Parathyroid adenoma (tissue), 2 donors: ENCODE results near the gene CLEC1A.
A peak's percentile ranks its signal among the peaks of the same experiment; 100 is the strongest.

Source experiments
- H2AFZ ChIP-seq: fragments of 300-600 bp; sonication (generic); one replicate; pipeline ENCODE4 v1.7.0; 2017; ENCODE audit warnings: antibody characterized with exemption, mild to moderate bottlenecking
- H3K27ac ChIP-seq: fragments of 300-600 bp; sonication (generic); one replicate; pipeline ENCODE4 v1.7.0; 2017
- H3K27me3 ChIP-seq: fragments of 300-600 bp; sonication (generic); one replicate; pipeline ENCODE4 v1.7.0; 2017; ENCODE audit warnings: low read length; ENCODE audit not compliant: control insufficient read depth, insufficient read depth
- H3K36me3 ChIP-seq: fragments of 300-600 bp; sonication (generic); one replicate; pipeline ENCODE4 v1.7.0; 2017; ENCODE audit warnings: low read length; ENCODE audit not compliant: control insufficient read depth, insufficient read depth
- H3K4me1 ChIP-seq: fragments of 300-600 bp; sonication (generic); one replicate; pipeline ENCODE4 v1.7.0; 2017; ENCODE audit warnings: control low read depth
- H3K4me2 ChIP-seq: fragments of 300-600 bp; sonication (generic); one replicate; pipeline ENCODE4 v1.7.0; 2017; ENCODE audit warnings: low read length
- H3K4me3 ChIP-seq: fragments of 300-600 bp; sonication (generic); one replicate; pipeline ENCODE4 v1.7.0; 2017; ENCODE audit warnings: low read depth, low read length
- H3K79me2 ChIP-seq: fragments of 300-600 bp; sonication (generic); one replicate; pipeline ENCODE4 v1.7.0; 2017; ENCODE audit warnings: control low read depth
- H3K9ac ChIP-seq: fragments of 300-600 bp; sonication (generic); one replicate; pipeline ENCODE4 v1.7.0; 2017; ENCODE audit warnings: mild to moderate bottlenecking
- H3K9me3 ChIP-seq: fragments of 300-600 bp; sonication (generic); one replicate; pipeline ENCODE4 v1.7.0; 2017; ENCODE audit warnings: low read length; ENCODE audit not compliant: control insufficient read depth
- CTCF ChIP-seq: fragments of 300-600 bp; sonication (generic); IDR thresholded peaks from one replicate; pipeline ENCODE4 v1.7.0; 2017; ENCODE audit warnings: antibody characterized with exemption, mild to moderate bottlenecking
- donor health status: primary hyperparathyroidism.

The CLEC1A gene

GRCh38 chr12:10098791-10099190 is at the start of gene CLEC1A:
TSS of gene CLEC1A (minus strand) at chr12:10098985. CDS start at chr12:10098922, 63 bp downstream.
- Histone ChIP-seq H3K27me3 (no peaks in the 10 kb centered on the region), H3K27ac (peak within 1 kb of the TSS; percentile 33), H3K4me1 (no peaks in the 10 kb centered on the region), H3K9me3 (no peaks in the 10 kb centered on the region), H3K4me3 (peak within 1 kb of the TSS; percentile 33), H3K9ac (no peak within 1 kb of the TSS), H2AFZ (no peak within 1 kb of the TSS), H3K79me2 (no peaks in the 10 kb centered on the region), H3K36me3 (no peaks in the 10 kb centered on the region), H3K4me2 (no peak within 1 kb of the TSS)
- TF ChIP-seq CTCF, result no peak

GRCh38 chr12:10147714-10148403 is 49.1 kb upstream of the CLEC1A start:
- TF ChIP-seq CTCF, result no peak
- H3K4me2 ChIP-seq, result no peak overlapping the region
- H3K4me1 ChIP-seq, result no peaks in the 10 kb centered on the region
- H3K27me3 ChIP-seq, result no peaks in the 10 kb centered on the region
- no peak overlapping the region for H3K9ac ChIP-seq
- no peak overlapping the region for H3K4me3 ChIP-seq
- no peak overlapping the region for H3K27ac ChIP-seq
- no peak overlapping the region for H2AFZ ChIP-seq
- no peaks in the 10 kb centered on the region for H3K9me3 ChIP-seq
- no peaks in the 10 kb centered on the region for H3K36me3 ChIP-seq
- no peaks in the 10 kb centered on the region for H3K79me2 ChIP-seq

GRCh38 chr12:10142976-10143589 is 44.3 kb upstream of the CLEC1A start:
- no peak for TF ChIP-seq CTCF
- no peak overlapping the region for H3K27ac ChIP-seq
- no peaks in the 10 kb centered on the region for H3K36me3 ChIP-seq

GRCh38 chr12:10140001-10140400 is 41.2 kb upstream of the CLEC1A start:
- H3K79me2 ChIP-seq, result no peaks in the 10 kb centered on the region
- no peak overlapping the region for H3K9ac ChIP-seq
- no peak overlapping the region for H3K4me3 ChIP-seq
- no peaks in the 10 kb centered on the region for H3K36me3 ChIP-seq
- peak; percentile 28 for TF ChIP-seq CTCF
- H3K4me1 ChIP-seq, result no peaks in the 10 kb centered on the region
- H3K27me3 ChIP-seq, result no peaks in the 10 kb centered on the region
- no peak overlapping the region for H3K27ac ChIP-seq
- no peaks in the 10 kb centered on the region for H3K9me3 ChIP-seq
- no peak overlapping the region for H2AFZ ChIP-seq
- no peak overlapping the region for H3K4me2 ChIP-seq

More at GRCh38 chr12:10142976-10143589, 44.3 kb upstream of the CLEC1A start:
- no peak overlapping the region for H3K4me2 ChIP-seq
- no peaks in the 10 kb centered on the region for H3K27me3 ChIP-seq
- no peak overlapping the region for H3K9ac ChIP-seq
- H3K4me3 ChIP-seq, result no peak overlapping the region
- H3K4me1 ChIP-seq, result no peaks in the 10 kb centered on the region
- no peaks in the 10 kb centered on the region for H3K9me3 ChIP-seq
- no peak overlapping the region for H2AFZ ChIP-seq
- H3K79me2 ChIP-seq, result no peaks in the 10 kb centered on the region
